ENCODE measurements around the gene SORCS3.

Gene SORCS3

GRCh38 chr10:105140600-105140999, 499.5 kb downstream of the SORCS3 start:
- DNase-seq (ENCODE audit: low read depth) = no peak
- TF ChIP-seq CTCF (IDR thresholded peaks at IDR 0.05; ENCODE audit: low read depth, low read length, missing control alignments) = no peak
- no peak overlapping the region for H3K4me3 ChIP-seq (ENCODE audit: low read depth, low read length)

DNA sequence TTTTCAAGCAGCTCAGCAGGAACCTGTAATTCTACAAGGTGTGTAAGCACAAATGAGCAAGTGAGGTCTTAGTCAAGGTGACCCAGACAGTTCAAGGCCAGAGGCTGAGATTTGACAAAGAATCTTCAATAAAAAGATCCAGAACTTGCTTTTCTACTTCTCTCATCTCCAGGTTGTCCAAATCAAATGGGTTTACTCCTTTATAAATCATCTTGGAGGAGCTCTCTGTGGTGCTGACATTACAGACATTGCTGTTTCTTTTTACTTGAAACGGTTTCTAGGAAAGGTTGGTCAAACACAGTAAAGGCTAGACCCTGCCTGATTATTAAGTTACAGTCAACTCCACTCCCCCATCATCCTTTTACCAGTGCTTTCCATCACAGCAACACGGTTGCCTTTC, 504.6 kb downstream of the SORCS3 start:
- H3K4me3 ChIP-seq (ENCODE audit: low read depth, low read length) = no peak overlapping the region
- TF ChIP-seq CTCF (IDR thresholded peaks at IDR 0.05; ENCODE audit: low read depth, low read length, missing control alignments) = no peak
- no peak for DNase-seq (ENCODE audit: low read depth)

DNA sequence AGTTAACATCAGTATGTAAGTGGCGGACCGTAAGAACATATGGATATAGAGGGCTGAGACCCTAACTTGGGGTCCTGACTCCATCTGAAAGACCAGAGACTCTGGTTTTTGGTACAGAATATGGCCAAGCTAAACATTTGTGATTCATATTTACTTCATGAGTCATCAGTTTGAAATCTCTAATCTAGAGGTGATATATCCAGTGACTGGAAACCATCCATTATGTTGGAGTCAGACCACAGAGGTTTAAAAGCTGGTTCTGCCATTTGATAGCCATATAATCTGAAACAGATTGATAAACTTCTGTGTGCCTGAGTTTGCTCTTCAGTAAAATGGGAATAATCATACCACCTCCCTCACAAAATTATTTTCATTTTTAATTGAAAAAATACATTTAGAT, 505.3 kb downstream of the SORCS3 start:
- no peak overlapping the region for H3K4me3 ChIP-seq (ENCODE audit: low read depth, low read length)
- no peak for TF ChIP-seq CTCF (IDR thresholded peaks at IDR 0.05; ENCODE audit: low read depth, low read length, missing control alignments)
- no peak for DNase-seq (ENCODE audit: low read depth)

- no peak for DNase-seq (ENCODE audit: low read depth)
- no peak for TF ChIP-seq CTCF (IDR thresholded peaks at IDR 0.05; ENCODE audit: low read depth, low read length, missing control alignments)
- no peak overlapping the region for H3K4me3 ChIP-seq (ENCODE audit: low read depth, low read length)
Measured at GRCh38 chr10:105148456-105148855, 507.4 kb downstream of the SORCS3 start.

DNA sequence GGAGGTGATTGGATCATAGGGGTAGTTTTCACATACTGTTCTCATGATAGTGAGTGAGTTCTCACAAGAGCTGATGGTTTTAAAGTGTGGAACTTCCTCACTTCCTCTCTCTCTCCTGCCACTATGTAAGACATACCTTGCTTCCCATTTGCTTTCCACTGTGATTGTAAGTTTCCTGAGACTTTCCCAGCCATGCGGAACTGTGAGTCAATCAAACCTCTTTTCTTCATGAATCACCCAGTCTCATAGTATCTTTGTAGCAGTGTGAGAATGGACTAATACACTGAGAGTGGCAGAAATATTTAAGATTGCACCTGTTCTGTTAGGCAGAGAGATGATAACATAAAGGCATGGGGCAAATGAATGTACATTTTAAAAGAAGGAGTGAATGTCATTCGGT, 507.8 kb downstream of the SORCS3 start:
- H3K4me3 ChIP-seq (ENCODE audit: low read depth, low read length) = no peak overlapping the region
- TF ChIP-seq CTCF (IDR thresholded peaks at IDR 0.05; ENCODE audit: low read depth, low read length, missing control alignments) = no peak
- DNase-seq (ENCODE audit: low read depth) = no peak

- no peak overlapping the region for H3K4me3 ChIP-seq (ENCODE audit: low read depth, low read length)
- TF ChIP-seq CTCF (IDR thresholded peaks at IDR 0.05; ENCODE audit: low read depth, low read length, missing control alignments) = no peak
- no peak for DNase-seq (ENCODE audit: low read depth)
Measured at GRCh38 chr10:105149371-105149891, 508.3 kb downstream of the SORCS3 start.

DNA sequence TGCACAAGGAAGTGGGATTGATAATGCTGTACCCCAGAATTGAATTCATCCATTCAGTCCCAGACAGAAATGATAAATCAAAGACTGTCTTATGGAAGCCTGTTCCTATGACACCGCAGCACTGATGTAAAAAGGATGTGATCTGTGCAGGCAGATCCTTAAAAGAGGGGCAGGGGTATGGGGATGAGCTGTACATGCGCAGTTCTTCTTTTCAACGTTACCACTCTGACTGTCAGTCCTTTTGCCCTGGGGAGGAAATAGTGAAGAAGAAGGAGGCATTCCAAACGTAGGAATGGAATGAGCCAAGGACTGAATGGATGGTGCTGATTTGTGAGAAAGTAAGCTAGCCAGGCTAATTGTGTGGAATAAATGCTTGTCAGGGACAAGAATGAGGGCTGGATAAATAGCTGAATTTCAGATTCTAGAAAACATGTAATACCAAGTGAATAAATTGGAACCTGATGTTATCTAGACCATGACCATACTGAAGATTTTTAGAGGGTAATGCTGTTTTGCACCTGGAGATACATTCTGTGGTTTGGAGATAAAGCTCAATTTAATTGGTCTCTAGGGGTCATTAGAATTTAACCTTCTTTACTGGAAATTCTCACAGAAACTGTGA, 509.3 kb downstream of the SORCS3 start:
- no peak for DNase-seq (ENCODE audit: low read depth)
- H3K4me3 ChIP-seq (ENCODE audit: low read depth, low read length) = no peak overlapping the region
- no peak for TF ChIP-seq CTCF (IDR thresholded peaks at IDR 0.05; ENCODE audit: low read depth, low read length, missing control alignments)

Data from GM12864 (cell line).